ENCODE results near the gene GGA3.

Gene GGA3

GRCh38 chr17:75240394-75241142 lies 20.8 kb downstream of the GGA3 start:
- no peak overlapping the region for H3K4me3 ChIP-seq (ENCODE audit: low read length)
- H3K27ac ChIP-seq (ENCODE audit: low read depth, low read length): no peak overlapping the region
- H3K23ac ChIP-seq (ENCODE audit: low read length): no peak overlapping the region
- no peak overlapping the region for H3K9ac ChIP-seq (ENCODE audit: low read length)
- no CpG with 5 or more reads among the region's 23 CpGs for WGBS (ENCODE audit: extremely low coverage, insufficient coverage, low lambda C conversion rate)
- H3K18ac ChIP-seq (ENCODE audit: low read length): no peak overlapping the region
- no peaks in the 10 kb centered on the region for H3K79me2 ChIP-seq (ENCODE audit: control insufficient read depth, insufficient read depth, low read length)
- no peak overlapping the region for H2AK5ac ChIP-seq (ENCODE audit: low read length)
- H4K8ac ChIP-seq (ENCODE audit: low read depth, low read length): no peak overlapping the region
- peaks cover 12% of the 10 kb centered on the region for H3K36me3 ChIP-seq (ENCODE audit: control insufficient read depth, insufficient read depth, low read length)
- H3K4me1 ChIP-seq (ENCODE audit: control insufficient read depth, low read depth, low read length): no peaks in the 10 kb centered on the region
- no peaks in the 10 kb centered on the region for H3K27me3 ChIP-seq (ENCODE audit: insufficient read depth, low read length, poor library complexity)
- no peak overlapping the region for H3K4ac ChIP-seq (ENCODE audit: low read depth, low read length)
- H4K5ac ChIP-seq (ENCODE audit: low read length): no peak overlapping the region
- H3K79me1 ChIP-seq (ENCODE audit: low read length): no peaks in the 10 kb centered on the region
- no peak overlapping the region for H2BK15ac ChIP-seq (replicated peaks; ENCODE audit: low read depth)
- no peak overlapping the region for H3K4me2 ChIP-seq (ENCODE audit: low read length)
- peak overlapping the region; percentile 63 for H3K56ac ChIP-seq (ENCODE audit: low read length)
- no peak overlapping the region for H2BK5ac ChIP-seq (ENCODE audit: low read length)
- DNase-seq: peak; percentile 93
- no peak overlapping the region for H2BK120ac ChIP-seq (ENCODE audit: low read depth, low read length)

- H3K18ac ChIP-seq (ENCODE audit: low read length): no peak overlapping the region
- no peak overlapping the region for H3K4ac ChIP-seq (ENCODE audit: low read depth, low read length)
- no peak overlapping the region for H3K23ac ChIP-seq (ENCODE audit: low read length)
- H4K8ac ChIP-seq (ENCODE audit: low read depth, low read length): no peak overlapping the region
- H2BK15ac ChIP-seq (replicated peaks; ENCODE audit: low read depth): no peak overlapping the region
- H3K27me3 ChIP-seq (ENCODE audit: insufficient read depth, low read length, poor library complexity): no peaks in the 10 kb centered on the region
- no peak overlapping the region for H2BK120ac ChIP-seq (ENCODE audit: low read depth, low read length)
- DNase-seq: no peak
- H3K4me1 ChIP-seq (ENCODE audit: control insufficient read depth, low read depth, low read length): no peaks in the 10 kb centered on the region
- H2AK5ac ChIP-seq (ENCODE audit: low read length): no peak overlapping the region
- H2BK5ac ChIP-seq (ENCODE audit: low read length): no peak overlapping the region
- no peak overlapping the region for H3K56ac ChIP-seq (ENCODE audit: low read length)
- H4K5ac ChIP-seq (ENCODE audit: low read length): no peak overlapping the region
- H3K79me1 ChIP-seq (ENCODE audit: low read length): no peaks in the 10 kb centered on the region
- no peak overlapping the region for H3K27ac ChIP-seq (ENCODE audit: low read depth, low read length)
- H3K4me2 ChIP-seq (ENCODE audit: low read length): no peak overlapping the region
- H3K36me3 ChIP-seq (ENCODE audit: control insufficient read depth, insufficient read depth, low read length): peaks cover 18% of the 10 kb centered on the region
- WGBS (ENCODE audit: extremely low coverage, insufficient coverage, low lambda C conversion rate): no CpG with 5 or more reads among the region's 23 CpGs
- H3K9ac ChIP-seq (ENCODE audit: low read length): no peak overlapping the region
- H3K79me2 ChIP-seq (ENCODE audit: control insufficient read depth, insufficient read depth, low read length): no peaks in the 10 kb centered on the region
- H3K4me3 ChIP-seq (ENCODE audit: low read length): no peak overlapping the region
Measured at GRCh38 chr17:75239778-75240393, 21.5 kb downstream of the GGA3 start.

- WGBS (ENCODE audit: extremely low coverage, insufficient coverage, low lambda C conversion rate): no CpG with 5 or more reads among the region's 12 CpGs
- Histone ChIP-seq H4K5ac (ENCODE audit: low read length) (no peak overlapping the region), H3K36me3 (ENCODE audit: control insufficient read depth, insufficient read depth, low read length) (peaks cover 23% of the 10 kb centered on the region), H4K8ac (ENCODE audit: low read depth, low read length) (no peak overlapping the region), H2AK5ac (ENCODE audit: low read length) (no peak overlapping the region), H3K4me3 (ENCODE audit: low read length) (no peak overlapping the region), H2BK5ac (ENCODE audit: low read length) (no peak overlapping the region), H3K79me2 (ENCODE audit: control insufficient read depth, insufficient read depth, low read length) (no peaks in the 10 kb centered on the region), H3K4ac (ENCODE audit: low read depth, low read length) (no peak overlapping the region), H3K9ac (ENCODE audit: low read length) (no peak overlapping the region), H3K56ac (ENCODE audit: low read length) (no peak overlapping the region), H3K4me1 (ENCODE audit: control insufficient read depth, low read depth, low read length) (no peaks in the 10 kb centered on the region), H2BK15ac (replicated peaks; ENCODE audit: low read depth) (no peak overlapping the region), H3K27ac (ENCODE audit: low read depth, low read length) (no peak overlapping the region), H3K4me2 (ENCODE audit: low read length) (no peak overlapping the region), H3K18ac (ENCODE audit: low read length) (no peak overlapping the region), H3K23ac (ENCODE audit: low read length) (no peak overlapping the region), H2BK120ac (ENCODE audit: low read depth, low read length) (no peak overlapping the region), H3K27me3 (ENCODE audit: insufficient read depth, low read length, poor library complexity) (no peaks in the 10 kb centered on the region), H3K79me1 (ENCODE audit: low read length) (no peaks in the 10 kb centered on the region)
- no peak for DNase-seq
Measured at GRCh38 chr17:75239214-75239613, 22.2 kb downstream of the GGA3 start.

DNA sequence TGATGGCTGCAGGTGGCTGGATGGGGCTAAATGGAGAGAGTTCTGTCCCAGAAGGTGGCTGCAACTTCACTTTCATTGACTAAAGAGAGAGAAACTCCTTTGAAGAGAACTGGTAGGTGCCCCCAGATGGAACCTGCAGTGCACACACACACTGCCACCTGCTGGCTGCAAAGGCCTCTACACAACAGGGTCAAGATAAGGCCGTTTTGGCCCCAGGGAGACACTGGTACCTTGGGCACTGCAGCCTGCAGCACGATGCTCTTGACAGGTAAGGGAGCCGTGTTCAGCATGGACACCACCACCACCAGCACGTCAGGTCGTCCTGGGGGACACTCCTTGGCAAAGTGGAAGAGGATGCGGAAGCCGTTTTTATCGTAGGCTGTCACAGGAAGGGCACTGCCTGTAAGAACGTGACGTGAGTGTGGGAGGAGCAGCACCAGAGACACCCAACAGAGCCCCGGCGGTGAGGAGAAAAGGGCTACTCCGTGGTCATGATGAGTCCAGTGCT lies 22.7 kb downstream of the GGA3 start:
- peaks cover 23% of the 10 kb centered on the region for H3K36me3 ChIP-seq (ENCODE audit: control insufficient read depth, insufficient read depth, low read length)

GRCh38 chr17:75238020-75238580 lies 23.3 kb downstream of the GGA3 start:
- H3K27ac ChIP-seq (ENCODE audit: low read depth, low read length): no peak overlapping the region
- H2AK5ac ChIP-seq (ENCODE audit: low read length): no peak overlapping the region
- no peaks in the 10 kb centered on the region for H3K4me1 ChIP-seq (ENCODE audit: control insufficient read depth, low read depth, low read length)
- no peak overlapping the region for H3K56ac ChIP-seq (ENCODE audit: low read length)
- H3K4me2 ChIP-seq (ENCODE audit: low read length): no peak overlapping the region
- H3K27me3 ChIP-seq (ENCODE audit: insufficient read depth, low read length, poor library complexity): no peaks in the 10 kb centered on the region
- H3K36me3 ChIP-seq (ENCODE audit: control insufficient read depth, insufficient read depth, low read length): peaks cover 21% of the 10 kb centered on the region
- no peak overlapping the region for H3K4ac ChIP-seq (ENCODE audit: low read depth, low read length)
- no peak overlapping the region for H2BK120ac ChIP-seq (ENCODE audit: low read depth, low read length)
- no peak overlapping the region for H2BK15ac ChIP-seq (replicated peaks; ENCODE audit: low read depth)
- H4K5ac ChIP-seq (ENCODE audit: low read length): no peak overlapping the region
- no peak overlapping the region for H3K9ac ChIP-seq (ENCODE audit: low read length)
- H4K8ac ChIP-seq (ENCODE audit: low read depth, low read length): no peak overlapping the region
- H3K79me1 ChIP-seq (ENCODE audit: low read length): no peaks in the 10 kb centered on the region
- no peak overlapping the region for H2BK5ac ChIP-seq (ENCODE audit: low read length)
- H3K18ac ChIP-seq (ENCODE audit: low read length): no peak overlapping the region
- H3K23ac ChIP-seq (ENCODE audit: low read length): no peak overlapping the region
- no CpG with 5 or more reads among the region's 11 CpGs for WGBS (ENCODE audit: extremely low coverage, insufficient coverage, low lambda C conversion rate)
- H3K4me3 ChIP-seq (ENCODE audit: low read length): no peak overlapping the region
- DNase-seq: no peak
- H3K79me2 ChIP-seq (ENCODE audit: control insufficient read depth, insufficient read depth, low read length): no peaks in the 10 kb centered on the region

More for the DNA sequence above, 22.7 kb downstream of the GGA3 start:
- Histone ChIP-seq H3K79me2 (ENCODE audit: control insufficient read depth, insufficient read depth, low read length) (no peaks in the 10 kb centered on the region), H4K5ac (ENCODE audit: low read length) (no peak overlapping the region), H3K23ac (ENCODE audit: low read length) (no peak overlapping the region), H2BK120ac (ENCODE audit: low read depth, low read length) (no peak overlapping the region), H3K56ac (ENCODE audit: low read length) (no peak overlapping the region), H2AK5ac (ENCODE audit: low read length) (no peak overlapping the region), H3K27ac (ENCODE audit: low read depth, low read length) (no peak overlapping the region), H3K4me3 (ENCODE audit: low read length) (no peak overlapping the region), H4K8ac (ENCODE audit: low read depth, low read length) (no peak overlapping the region), H2BK15ac (replicated peaks; ENCODE audit: low read depth) (no peak overlapping the region), H3K4me2 (ENCODE audit: low read length) (no peak overlapping the region), H3K79me1 (ENCODE audit: low read length) (no peaks in the 10 kb centered on the region), H3K27me3 (ENCODE audit: insufficient read depth, low read length, poor library complexity) (no peaks in the 10 kb centered on the region), H3K9ac (ENCODE audit: low read length) (no peak overlapping the region), H2BK5ac (ENCODE audit: low read length) (no peak overlapping the region), H3K4ac (ENCODE audit: low read depth, low read length) (no peak overlapping the region), H3K18ac (ENCODE audit: low read length) (no peak overlapping the region), H3K4me1 (ENCODE audit: control insufficient read depth, low read depth, low read length) (no peaks in the 10 kb centered on the region)
- DNase-seq: peak; percentile 83
- no CpG with 5 or more reads among the region's 13 CpGs for WGBS (ENCODE audit: extremely low coverage, insufficient coverage, low lambda C conversion rate)
